Stimulated activated CD4-positive, alpha-beta T cell treated with anti-CD3 and anti-CD28 coated beads, Interleukin-2, amount 100 ng/mL, for 24 hours (primary cell): Measurements from ENCODE around the gene ITGB6.
"Not testable (repeated sequence)": the region's sequence is repeated elsewhere in the genome, so short reads cannot be mapped to it uniquely, and the experiment has no call there.

Experiments used
- DNase-seq, 2 donors: peaks; one replicate each; pipeline ENCODE4 v3.0.0-alpha.2; 2020

The ITGB6 gene

GRCh38 chr2:160181146-160181836 is 18.8 kb downstream of the ITGB6 start:
- not testable (repeated sequence) for DNase-seq

DNA sequence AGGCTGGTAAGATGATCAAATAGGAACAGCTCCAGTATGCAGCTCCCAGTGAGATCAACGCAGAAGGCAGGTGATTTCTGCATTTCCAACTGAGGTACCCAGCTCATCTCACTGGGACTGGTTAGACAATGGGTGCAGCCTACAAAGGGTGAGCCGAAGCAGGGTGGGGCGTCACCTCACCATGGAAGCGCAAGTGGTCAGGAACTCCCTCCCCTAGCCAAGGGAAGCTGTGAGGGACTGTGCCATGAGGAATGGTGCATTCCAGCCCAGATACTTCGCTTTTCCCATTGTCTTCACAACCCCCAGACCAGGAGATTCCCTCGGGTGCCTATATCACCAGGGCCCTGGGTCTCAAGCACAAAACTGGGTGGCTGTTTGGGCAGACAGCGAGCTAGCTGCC is 19.4 kb downstream of the ITGB6 start:
- DNase-seq = not testable (repeated sequence)

GRCh38 chr2:160180172-160180571 is 19.9 kb downstream of the ITGB6 start:
- no peak for DNase-seq

DNA sequence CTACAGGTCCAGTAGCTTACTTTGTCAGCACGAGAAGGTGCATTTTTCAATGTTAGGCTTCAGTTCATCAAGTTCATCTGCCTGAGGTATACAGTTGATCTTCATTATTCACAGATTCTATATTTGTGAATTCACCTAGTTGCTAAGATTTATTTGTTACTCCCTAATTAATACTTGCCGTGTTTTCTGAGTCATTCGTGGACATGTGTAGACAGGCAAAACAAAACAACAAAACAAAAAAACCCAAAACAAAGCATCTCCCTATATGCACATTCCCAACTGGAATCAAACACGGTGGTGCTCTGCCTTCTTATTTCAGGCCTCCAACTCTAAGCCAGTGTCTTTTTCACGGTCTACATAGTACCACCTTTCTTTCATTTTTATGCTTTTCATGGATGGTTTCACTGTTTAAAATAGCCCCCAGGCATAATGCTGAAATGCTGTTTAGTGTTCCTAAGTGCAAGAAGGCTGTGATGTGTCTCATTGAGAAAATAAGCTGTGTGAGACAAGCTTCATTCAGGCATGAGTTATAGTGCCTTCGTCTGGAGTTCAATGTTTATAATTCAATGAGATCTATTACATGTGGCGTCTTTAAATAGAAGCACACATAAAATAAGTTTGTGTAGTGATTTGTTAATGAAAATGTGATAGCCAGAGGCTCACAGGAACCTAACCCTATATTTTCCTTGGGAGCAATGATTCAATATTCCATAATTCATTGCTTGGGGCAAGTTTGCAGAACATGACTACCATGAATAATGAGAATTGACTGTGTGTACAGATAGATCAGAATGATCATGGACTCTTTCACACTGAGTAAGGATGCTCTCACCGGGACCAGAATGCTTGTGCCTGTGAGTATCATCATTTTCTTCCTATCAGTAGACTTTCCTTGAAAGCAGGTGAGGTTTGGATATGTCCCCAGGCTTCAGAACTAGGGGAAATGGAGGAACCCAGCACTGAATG is 24.6 kb downstream of the ITGB6 start:
- no peak for DNase-seq

GRCh38 chr2:160174322-160174721 is 25.8 kb downstream of the ITGB6 start:
- no peak for DNase-seq

DNA sequence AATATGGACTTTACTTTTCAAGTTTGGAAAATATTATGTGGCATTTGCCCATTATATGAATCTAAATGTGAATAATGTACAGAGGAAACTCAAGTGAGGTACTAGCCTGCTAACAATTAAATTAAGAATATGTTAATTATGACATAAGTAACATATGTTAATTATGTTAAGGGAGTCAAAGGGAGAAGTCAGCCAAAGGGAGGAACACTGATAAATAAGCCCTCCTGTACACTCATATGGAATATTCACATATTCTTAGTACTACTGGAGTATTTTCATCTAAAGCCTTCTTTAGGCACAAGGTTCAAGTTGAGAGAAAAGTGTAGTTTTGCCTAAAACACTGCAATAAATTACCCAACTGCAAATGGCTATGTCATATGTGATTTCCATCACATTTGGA is 30.1 kb downstream of the ITGB6 start:
- no peak for DNase-seq

DNA sequence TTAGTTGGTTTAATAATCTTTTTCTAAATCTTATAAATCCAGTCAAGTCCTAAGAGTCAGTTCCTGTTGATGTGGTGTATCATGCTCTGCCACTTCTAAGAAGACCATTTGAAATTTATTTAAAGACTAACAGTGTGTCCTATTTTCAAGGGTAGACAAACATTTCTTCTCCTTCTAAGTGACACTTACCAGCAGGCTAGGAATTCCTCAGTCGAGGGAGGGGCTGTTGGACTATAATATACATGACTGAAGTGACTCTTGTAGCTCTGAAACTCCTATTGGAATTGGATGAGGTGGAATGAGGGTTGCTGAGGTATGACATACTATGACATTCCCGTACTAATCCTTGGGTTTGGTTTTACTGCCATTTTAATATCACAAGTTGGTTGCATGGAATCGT is 30.6 kb downstream of the ITGB6 start:
- DNase-seq = no peak

DNA sequence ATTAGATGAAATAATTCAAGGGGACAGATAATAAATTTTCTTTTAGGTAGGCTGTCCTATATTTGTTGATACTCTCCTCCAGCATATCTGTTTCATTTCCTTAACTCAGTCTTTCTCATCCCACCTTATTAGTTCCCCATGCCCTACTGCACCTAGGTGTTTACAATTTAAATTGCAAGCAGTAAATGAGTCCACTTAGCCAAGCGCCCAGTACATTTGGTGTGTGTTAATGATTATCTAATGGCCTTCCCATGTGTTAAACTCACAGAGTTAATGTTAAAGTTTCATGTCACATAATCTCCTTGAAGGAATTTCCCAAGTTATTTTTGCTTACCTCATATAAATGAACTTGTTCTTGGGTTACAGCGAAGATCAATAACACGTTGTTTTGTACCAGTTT is 31.2 kb downstream of the ITGB6 start:
- no peak for DNase-seq

- DNase-seq = no peak
Measured at GRCh38 chr2:160167089-160167740, 32.9 kb downstream of the ITGB6 start.

DNA sequence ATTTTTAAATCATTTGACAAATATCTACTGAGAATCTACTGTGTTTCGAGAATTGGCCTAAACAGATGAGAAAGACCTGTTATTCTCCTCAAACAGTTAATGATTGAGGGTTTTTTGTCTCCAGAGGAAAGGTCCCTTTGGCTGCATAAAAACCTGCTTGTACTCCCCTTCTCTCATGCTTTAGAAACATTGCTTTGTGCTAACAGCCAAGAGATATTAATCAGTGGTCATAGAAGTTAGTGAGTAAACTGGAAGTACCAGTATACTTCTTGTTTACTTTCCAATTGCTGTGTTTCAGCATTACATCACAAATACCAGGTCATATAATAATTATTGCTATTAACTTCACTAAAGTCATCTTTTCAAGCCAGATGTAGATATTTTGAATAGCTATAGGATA is 34.1 kb downstream of the ITGB6 start:
- DNase-seq = no peak

DNA sequence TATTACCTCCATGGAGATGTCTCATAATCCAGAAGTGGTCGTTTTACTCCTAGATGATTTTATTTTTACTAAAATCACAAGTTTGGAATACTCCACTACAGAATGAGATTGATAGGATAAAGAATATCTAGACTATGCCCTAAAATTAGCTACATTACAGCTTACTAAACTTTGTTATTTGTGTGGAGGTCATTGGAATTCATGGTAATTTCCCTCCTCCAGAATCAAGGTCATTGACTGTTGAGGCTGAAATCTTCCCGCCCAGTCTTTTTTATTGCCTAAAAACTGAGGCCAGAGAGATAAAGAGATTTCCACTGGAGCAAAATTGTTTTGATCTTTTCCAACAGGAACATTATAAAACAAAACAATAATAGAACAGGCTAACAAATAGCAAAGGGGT is 35.0 kb downstream of the ITGB6 start:
- no peak for DNase-seq

GRCh38 chr2:160157861-160158829 is 41.9 kb downstream of the ITGB6 start:
- no peak for DNase-seq

DNA sequence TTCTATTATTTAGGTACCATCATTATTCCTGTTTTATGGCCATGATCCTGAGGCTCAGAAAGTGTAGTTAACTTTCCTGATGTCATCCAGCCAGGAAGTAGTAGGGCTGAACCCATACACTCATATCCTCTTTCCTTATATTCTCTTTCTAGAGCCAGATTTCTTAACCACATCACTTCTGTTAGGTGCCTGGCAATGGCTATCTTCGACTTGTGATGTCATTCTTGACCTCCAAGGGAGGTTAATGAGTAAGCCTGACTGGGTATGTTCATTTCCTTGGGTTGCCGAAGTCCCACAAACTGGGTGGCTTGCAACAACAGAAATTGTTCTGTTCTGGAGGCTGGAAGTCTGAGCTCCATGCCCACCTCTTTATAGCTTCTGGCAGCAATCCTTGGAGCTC is 43.4 kb downstream of the ITGB6 start:
- DNase-seq = no peak

- no peak for DNase-seq
Measured at GRCh38 chr2:160156100-160156499, 44.0 kb downstream of the ITGB6 start.

DNA sequence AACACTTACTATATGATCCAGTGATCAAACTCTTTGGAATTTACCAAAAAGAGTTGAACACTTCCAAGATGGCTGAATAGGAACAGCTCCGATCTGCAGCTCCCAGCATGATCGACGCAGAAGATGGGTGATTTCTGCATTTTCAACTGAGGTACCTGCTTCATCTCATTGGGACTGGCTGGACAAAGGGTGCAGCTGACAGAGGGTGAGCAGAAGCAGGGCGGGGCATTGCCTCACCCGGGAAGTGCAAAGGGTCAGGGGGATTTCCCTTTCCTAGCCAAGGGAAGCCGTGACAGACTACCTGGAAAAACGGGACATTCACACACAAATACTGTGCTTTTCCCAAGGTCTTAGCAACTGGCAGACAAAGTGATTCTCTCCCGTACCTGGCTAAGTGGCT is 51.7 kb downstream of the ITGB6 start:
- DNase-seq = not testable (repeated sequence)

- no peak for DNase-seq
Measured at GRCh38 chr2:160145471-160145870, 54.6 kb downstream of the ITGB6 start.

- no peak for DNase-seq
Measured at GRCh38 chr2:160144280-160144990, 55.6 kb downstream of the ITGB6 start.

- DNase-seq = no peak
Measured at GRCh38 chr2:160142472-160142871, 57.6 kb downstream of the ITGB6 start.

- no peak for DNase-seq
Measured at GRCh38 chr2:160141912-160142311, 58.2 kb downstream of the ITGB6 start.

- no peak for DNase-seq
Measured at GRCh38 chr2:160141419-160141818, 58.7 kb downstream of the ITGB6 start.

GRCh38 chr2:160140471-160140870 is 59.6 kb downstream of the ITGB6 start:
- DNase-seq = no peak

DNA sequence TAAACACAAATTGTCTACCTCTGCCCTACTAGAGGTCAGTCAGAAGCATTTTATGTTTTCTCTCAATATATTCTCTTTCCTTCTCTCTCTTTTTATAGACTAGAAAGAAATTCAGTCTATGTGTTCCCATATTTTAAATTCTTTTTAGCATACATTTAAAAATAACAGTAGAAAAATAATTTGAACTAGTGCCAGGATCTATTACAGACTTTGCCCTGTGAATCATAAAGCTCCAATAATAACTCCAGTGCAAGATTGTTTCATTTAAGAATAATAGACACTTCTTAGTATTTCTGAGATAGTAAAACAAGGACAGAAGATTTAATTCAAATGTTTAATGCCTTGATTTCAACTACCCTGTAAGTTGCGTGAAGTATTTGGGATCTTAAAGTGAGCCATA is 60.1 kb downstream of the ITGB6 start:
- DNase-seq = no peak
